Activated T-helper 2 cell treated with anti-CD3 and anti-CD28 coated beads, Interferon-gamma antibody, Interleukin-2, Interleukin-4, amounts not matched to agents 10 μg/mL and 5 μg/mL and 100 μg/mL, durations not matched to agents 14 hours and 24 hours and 36 hours (primary cell): ENCODE measurements around the gene STRA6. TPM values are rescaled to one million over a fixed set of nuclear protein-coding genes. Genes with fewer than 3 reads are reported as not detected.
"Not testable (repeated sequence)": the region's sequence is repeated elsewhere in the genome, so short reads cannot be mapped to it uniquely, and the experiment has no call there.

Experiments used
- DNase-seq: peaks from one replicate; pipeline ENCODE4 v3.0.0; 2021; ENCODE audit warnings: low spot score
- H3K27ac Mint-ChIP-seq: one replicate; pipeline ENCODE4 v1.8.0; 2021; ENCODE audit warnings: mixed read lengths
- H3K27me3 Mint-ChIP-seq: one replicate; pipeline ENCODE4 v1.8.0; 2021; ENCODE audit warnings: low read depth, mixed read lengths
- H3K36me3 Mint-ChIP-seq: one replicate; pipeline ENCODE4 v1.8.0; 2021; ENCODE audit warnings: low read depth, mixed read lengths
- H3K4me1 Mint-ChIP-seq: one replicate; pipeline ENCODE4 v1.8.0; 2021; ENCODE audit warnings: low read depth, mixed read lengths
- H3K4me3 Mint-ChIP-seq: one replicate; pipeline ENCODE4 v1.8.0; 2021; ENCODE audit warnings: low read depth, mild to moderate bottlenecking, moderate library complexity, mixed read lengths
- H3K9me3 Mint-ChIP-seq: one replicate; pipeline ENCODE4 v1.8.0; 2021; ENCODE audit warnings: mixed read lengths
- intact Hi-C: fragments of 100-400 bp; cut with micrococcal nuclease; formaldehyde crosslinking; loops from one replicate; pipeline ENCODE4 v1.15.1; 2023
- total RNA-seq: library from RNA; stranded (reverse); gene quantifications from 2 replicates; pipeline ENCODE4 v1.2.3, GENCODE V29; 2022

The STRA6 gene
- total RNA-seq, 1 donor from 2014 or later = not detected

- Mint-ChIP-seq H3K27me3 (no peaks in the 10 kb centered on the region), H3K9me3 (no peaks in the 10 kb centered on the region), H3K4me3 (no peak overlapping the region), H3K27ac (no peak overlapping the region), H3K4me1 (no peaks in the 10 kb centered on the region), H3K36me3 (no peaks in the 10 kb centered on the region)
- DNase-seq = no peak
- intact Hi-C loops = no loop called here
Observed at GRCh38 chr15:74170071-74170844, 32.3 kb downstream of the STRA6 start.

GRCh38 chr15:74168711-74169126, 33.9 kb downstream of the STRA6 start:
- Mint-ChIP-seq H3K4me3 (no peak overlapping the region), H3K27ac (no peak overlapping the region), H3K4me1 (no peaks in the 10 kb centered on the region), H3K36me3 (no peaks in the 10 kb centered on the region), H3K27me3 (peaks cover under 1% of the 10 kb centered on the region), H3K9me3 (no peaks in the 10 kb centered on the region)
- no peak for DNase-seq
- intact Hi-C loops = no loop called here

GRCh38 chr15:74167891-74168331, 34.7 kb downstream of the STRA6 start:
- DNase-seq = no peak
- no peaks in the 10 kb centered on the region for H3K9me3 Mint-ChIP-seq
- no peak overlapping the region for H3K4me3 Mint-ChIP-seq
- H3K27me3 Mint-ChIP-seq = peaks cover 4% of the 10 kb centered on the region
- H3K27ac Mint-ChIP-seq = no peak overlapping the region
- no peaks in the 10 kb centered on the region for H3K36me3 Mint-ChIP-seq
- intact Hi-C loops = no loop called here
- H3K4me1 Mint-ChIP-seq = no peaks in the 10 kb centered on the region

- Mint-ChIP-seq H3K9me3 (no peaks in the 10 kb centered on the region), H3K4me3 (no peak overlapping the region), H3K27ac (no peak overlapping the region), H3K36me3 (no peaks in the 10 kb centered on the region), H3K4me1 (no peaks in the 10 kb centered on the region), H3K27me3 (peaks cover 6% of the 10 kb centered on the region)
- DNase-seq = no peak
- intact Hi-C loops = no loop called here
Observed at GRCh38 chr15:74165461-74165860, 37.1 kb downstream of the STRA6 start.

GRCh38 chr15:74162195-74162536, 40.4 kb downstream of the STRA6 start:
- Mint-ChIP-seq H3K4me1 (peaks cover 17% of the 10 kb centered on the region), H3K27me3 (peaks cover 15% of the 10 kb centered on the region)
- intact Hi-C loops, H3K4me3 Mint-ChIP-seq, H3K27ac Mint-ChIP-seq, DNase-seq, H3K36me3 Mint-ChIP-seq, H3K9me3 Mint-ChIP-seq: not testable (repeated sequence)

GRCh38 chr15:74160390-74160789, 42.2 kb downstream of the STRA6 start:
- H3K9me3 Mint-ChIP-seq, H3K27ac Mint-ChIP-seq, H3K4me3 Mint-ChIP-seq, H3K36me3 Mint-ChIP-seq, intact Hi-C loops, DNase-seq: not testable (repeated sequence)
- H3K4me1 Mint-ChIP-seq = peaks cover 20% of the 10 kb centered on the region
- H3K27me3 Mint-ChIP-seq = peaks cover 26% of the 10 kb centered on the region

- H3K27me3 Mint-ChIP-seq = peaks cover 30% of the 10 kb centered on the region
- no peak overlapping the region for H3K27ac Mint-ChIP-seq
- H3K9me3 Mint-ChIP-seq = no peaks in the 10 kb centered on the region
- no peak overlapping the region for H3K4me3 Mint-ChIP-seq
- no peaks in the 10 kb centered on the region for H3K36me3 Mint-ChIP-seq
- intact Hi-C loops = loop anchor here (5.0 kb wide), 1 partner anchor 37 kb away; no protein-coding TSS in a partner anchor
- peaks cover 20% of the 10 kb centered on the region for H3K4me1 Mint-ChIP-seq
- DNase-seq = no peak
Observed at GRCh38 chr15:74159773-74160172, 42.8 kb downstream of the STRA6 start.

- Mint-ChIP-seq H3K4me1 (peaks cover 20% of the 10 kb centered on the region), H3K27me3 (peaks cover 32% of the 10 kb centered on the region), H3K27ac (no peak overlapping the region), H3K9me3 (no peaks in the 10 kb centered on the region), H3K36me3 (no peaks in the 10 kb centered on the region), H3K4me3 (no peak overlapping the region)
- intact Hi-C loops = loop anchor here (5.0 kb wide), 1 partner anchor 37 kb away; no protein-coding TSS in a partner anchor
- DNase-seq = no peak
Observed at GRCh38 chr15:74158855-74159650, 43.5 kb downstream of the STRA6 start.

- Mint-ChIP-seq H3K36me3 (no peaks in the 10 kb centered on the region), H3K27ac (no peak overlapping the region), H3K9me3 (no peaks in the 10 kb centered on the region), H3K27me3 (peaks cover 34% of the 10 kb centered on the region), H3K4me1 (peaks cover 20% of the 10 kb centered on the region), H3K4me3 (no peak overlapping the region)
- DNase-seq = no peak
- intact Hi-C loops = loop anchor here (5.0 kb wide), 1 partner anchor 36 kb away; no protein-coding TSS in a partner anchor
Observed at GRCh38 chr15:74157868-74158827, 44.4 kb downstream of the STRA6 start.

GRCh38 chr15:74156678-74157411, 45.7 kb downstream of the STRA6 start:
- Mint-ChIP-seq H3K36me3 (no peaks in the 10 kb centered on the region), H3K9me3 (no peaks in the 10 kb centered on the region), H3K4me3 (no peak overlapping the region), H3K27me3 (peaks cover 39% of the 10 kb centered on the region), H3K4me1 (peaks cover 20% of the 10 kb centered on the region), H3K27ac (no peak overlapping the region)
- intact Hi-C loops = loop anchor here (5.0 kb wide), 1 partner anchor 35 kb away; no protein-coding TSS in a partner anchor
- DNase-seq = no peak

GRCh38 chr15:74155766-74156417, 46.7 kb downstream of the STRA6 start:
- no peaks in the 10 kb centered on the region for H3K9me3 Mint-ChIP-seq
- no peak overlapping the region for H3K27ac Mint-ChIP-seq
- DNase-seq = no peak
- peaks cover 47% of the 10 kb centered on the region for H3K27me3 Mint-ChIP-seq
- intact Hi-C loops = loop anchor here (5.0 kb wide), 1 partner anchor 34 kb away; no protein-coding TSS in a partner anchor
- H3K36me3 Mint-ChIP-seq = no peaks in the 10 kb centered on the region
- H3K4me3 Mint-ChIP-seq = no peak overlapping the region
- H3K4me1 Mint-ChIP-seq = peaks cover 20% of the 10 kb centered on the region
